Left lung (tissue), 10 donors: ENCODE results near the gene LARGE1. TPM values are rescaled to one million over a fixed set of nuclear protein-coding genes. Genes with fewer than 3 reads are reported as not detected.

ENCODE experiments used
- ATAC-seq: fragments of 200-7000 bp; cut with Tn5 transposase; one replicate; pipeline ENCODE4 v1.9.1; 2020; ENCODE audit warnings: moderate library complexity
- DNase-seq, 4 donors: peaks; one replicate each; pipeline ENCODE4 v3.0.0-alpha.2; 2013 to 2020
- H3K27ac ChIP-seq, 2 donors: fragments of 200-600 bp; sonication (generic) in 1 of 2; one replicate each; pipeline versions ENCODE4 v1.5.0 to v1.8.0; 2020 to 2021
- H3K27me3 ChIP-seq, 2 donors: fragments of 200-600 bp; sonication (generic) in 1 of 2; one replicate each; pipeline versions ENCODE4 v1.5.0 to v1.8.0; 2020 to 2021
- H3K36me3 ChIP-seq, 2 donors: fragments of 200-600 bp; sonication (generic) in 1 of 2; one replicate each; pipeline versions ENCODE4 v1.5.0 to v1.8.0; 2020 to 2021
- H3K4me1 ChIP-seq, 2 donors: fragments of 200-600 bp; one replicate each; pipeline ENCODE4 v1.8.0; 2021
- H3K4me3 ChIP-seq, 2 donors: fragments of 200-600 bp; sonication (generic) in 1 of 2; one replicate each; pipeline versions ENCODE4 v1.5.0 to v1.8.0; 2020 to 2021; ENCODE audit warnings: mild to moderate bottlenecking in 1 of 2
- H3K9me3 ChIP-seq, 2 donors: fragments of 200-600 bp; sonication (generic) in 1 of 2; one replicate each; pipeline versions ENCODE4 v1.5.0 to v1.8.0; 2020 to 2021
- intact Hi-C, 2 donors: fragments of 100-400 bp; cut with DNase I; formaldehyde crosslinking; loops; one replicate each; pipeline versions ENCODE4 v1.11.2 to v1.14.2; 2022
- polyA plus RNA-seq, 6 donors: library from polyadenylated mRNA; unstranded; fragments of 120-200 nt; gene quantifications; one replicate each; pipeline ENCODE4 v1.2.1, GENCODE V29; 2013; ENCODE audit not compliant: insufficient read length in 6 of 6
- total RNA-seq, 2 donors: library from RNA; stranded (reverse); fragmentation: NEBNext Ultra II Directional; extraction: Animal tissue kit (Norgen Biotek cat#: 25700); gene quantifications; one replicate each; pipeline ENCODE4 v1.2.1, GENCODE V29; 2021
- TF ChIP-seq, protein P1 (sequence below), 2 donors: fragments of 200-600 bp; sonication (generic) in 1 of 2; IDR thresholded peaks; one replicate each; pipeline versions ENCODE4 v1.5.0 to v1.8.0; 2021; ENCODE audit warnings: antibody characterized with exemption in 2 of 2
- donor health status: DM: no; HTN: yes; CAD: no.
- donor health status: DM: no; HTN: no; CAD: no.

LARGE1 gene
- total and polyA plus RNA-seq, 8 donors: 22.4 to 36.1 (median 33.2) TPM

DNA sequence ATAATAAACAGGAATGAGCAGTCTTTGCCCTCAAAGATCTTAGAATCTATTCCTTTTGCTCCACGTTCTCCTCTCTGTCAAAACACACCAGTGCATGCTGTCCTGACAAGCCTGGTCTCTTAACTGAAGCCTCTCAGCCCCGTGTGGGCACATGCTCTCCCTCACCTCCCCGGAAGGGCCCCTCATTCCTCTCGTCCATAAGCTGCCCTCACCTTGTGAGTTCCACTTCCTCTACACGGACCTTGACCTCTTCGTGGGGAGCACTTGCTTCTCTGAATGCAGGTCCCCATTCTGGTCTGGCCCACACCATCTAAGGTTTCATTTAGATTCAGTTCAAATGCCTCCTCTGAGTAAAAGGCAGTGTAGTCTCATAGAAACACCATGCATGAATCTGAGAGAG lies 449.8 kb downstream of the LARGE1 start:
- Histone ChIP-seq H3K27me3 (no peaks in the 10 kb centered on the region), H3K27ac (no peak overlapping the region), H3K9me3 (peaks cover 0 to 4% of the 10 kb centered on the region in 2 donors), H3K4me1 (no peaks in the 10 kb centered on the region), H3K4me3 (no peak overlapping the region), H3K36me3 (no peaks in the 10 kb centered on the region)
- DNase-seq (no peak), ATAC-seq (no peak)
- intact Hi-C loops: no loop called here
- TF ChIP-seq, protein P1, sequence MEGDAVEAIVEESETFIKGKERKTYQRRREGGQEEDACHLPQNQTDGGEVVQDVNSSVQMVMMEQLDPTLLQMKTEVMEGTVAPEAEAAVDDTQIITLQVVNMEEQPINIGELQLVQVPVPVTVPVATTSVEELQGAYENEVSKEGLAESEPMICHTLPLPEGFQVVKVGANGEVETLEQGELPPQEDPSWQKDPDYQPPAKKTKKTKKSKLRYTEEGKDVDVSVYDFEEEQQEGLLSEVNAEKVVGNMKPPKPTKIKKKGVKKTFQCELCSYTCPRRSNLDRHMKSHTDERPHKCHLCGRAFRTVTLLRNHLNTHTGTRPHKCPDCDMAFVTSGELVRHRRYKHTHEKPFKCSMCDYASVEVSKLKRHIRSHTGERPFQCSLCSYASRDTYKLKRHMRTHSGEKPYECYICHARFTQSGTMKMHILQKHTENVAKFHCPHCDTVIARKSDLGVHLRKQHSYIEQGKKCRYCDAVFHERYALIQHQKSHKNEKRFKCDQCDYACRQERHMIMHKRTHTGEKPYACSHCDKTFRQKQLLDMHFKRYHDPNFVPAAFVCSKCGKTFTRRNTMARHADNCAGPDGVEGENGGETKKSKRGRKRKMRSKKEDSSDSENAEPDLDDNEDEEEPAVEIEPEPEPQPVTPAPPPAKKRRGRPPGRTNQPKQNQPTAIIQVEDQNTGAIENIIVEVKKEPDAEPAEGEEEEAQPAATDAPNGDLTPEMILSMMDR (IDR thresholded peaks at IDR 0.05): no peak

GRCh38 chr22:33467620-33468095 lies 452.6 kb downstream of the LARGE1 start:
- intact Hi-C loops: no loop called here
- TF ChIP-seq, protein P1 (IDR thresholded peaks at IDR 0.05): no peak
- H3K4me1 ChIP-seq: no peaks in the 10 kb centered on the region
- no peaks in the 10 kb centered on the region for H3K27me3 ChIP-seq
- no peak overlapping the region for H3K27ac ChIP-seq
- no peak overlapping the region for H3K4me3 ChIP-seq
- ATAC-seq (no peak), DNase-seq (peak in 1 of 4 donors; percentile 13)
- H3K36me3 ChIP-seq: no peaks in the 10 kb centered on the region
- H3K9me3 ChIP-seq: peaks cover 0 to 4% of the 10 kb centered on the region in 2 donors

- intact Hi-C loops: no loop called here
- no peak for ATAC-seq
- Histone ChIP-seq H3K4me3 (no peak overlapping the region), H3K27me3 (no peaks in the 10 kb centered on the region), H3K4me1 (no peaks in the 10 kb centered on the region), H3K27ac (no peak overlapping the region), H3K36me3 (no peaks in the 10 kb centered on the region), H3K9me3 (peaks cover 0 to 9% of the 10 kb centered on the region in 2 donors)
- DNase-seq: peak in 1 of 4 donors; percentile 12
- TF ChIP-seq, protein P1 (IDR thresholded peaks at IDR 0.05): no peak
These were observed 453.2 kb downstream of the LARGE1 start for GRCh38 chr22:33467080-33467479.

GRCh38 chr22:33465554-33465953 lies 454.7 kb downstream of the LARGE1 start:
- ATAC-seq (no peak), DNase-seq (no peak)
- H3K4me1 ChIP-seq: no peaks in the 10 kb centered on the region
- H3K27ac ChIP-seq: no peak overlapping the region
- H3K27me3 ChIP-seq: no peaks in the 10 kb centered on the region
- no peak overlapping the region for H3K4me3 ChIP-seq
- H3K36me3 ChIP-seq: no peaks in the 10 kb centered on the region
- peaks cover 0 to 19% of the 10 kb centered on the region in 2 donors for H3K9me3 ChIP-seq
- TF ChIP-seq, protein P1 (IDR thresholded peaks at IDR 0.05): no peak
- intact Hi-C loops: no loop called here

GRCh38 chr22:33464698-33465097 lies 455.6 kb downstream of the LARGE1 start:
- intact Hi-C loops: no loop called here
- TF ChIP-seq, protein P1 (IDR thresholded peaks at IDR 0.05): no peak
- peaks cover 0 to 19% of the 10 kb centered on the region in 2 donors for H3K9me3 ChIP-seq
- H3K4me3 ChIP-seq: no peak overlapping the region
- H3K27ac ChIP-seq: no peak overlapping the region
- no peaks in the 10 kb centered on the region for H3K36me3 ChIP-seq
- no peak for DNase-seq
- no peak for ATAC-seq
- H3K27me3 ChIP-seq: no peaks in the 10 kb centered on the region
- no peaks in the 10 kb centered on the region for H3K4me1 ChIP-seq
